A549 (cell line): ENCODE data around the gene ATP6V0C. TPM values are rescaled to one million over a fixed set of nuclear protein-coding genes. Genes with fewer than 3 reads are reported as not detected.
A peak's percentile ranks its signal among the peaks of the same experiment; 100 is the strongest.

Experiments
- ATAC-seq, 2 experiments: fragments of 200-7000 bp in 1 of 2; fragments of >200 bp in 1 of 2; cut with Nextera tagmentation in 1 of 2; cut with Tn5 transposase in 1 of 2; 3 replicates each; pipeline versions ENCODE4 v1.8.0 to v1.9.1; 2018 to 2020; ENCODE audit warnings: mild to moderate bottlenecking in 1 of 2, moderate library complexity in 1 of 2
- CTCF ChIA-PET: fragments of 300-600 bp; sonication (Branson Sonifier 250); formaldehyde crosslinking; extraction: SDS; loops from one replicate; lab custom pipeline; 2021; ENCODE audit warnings: antibody characterized with exemption, inconsistent platforms; lab: Yijun Ruan, JAX
- POLR2A ChIA-PET: fragments of 350-600 bp; formaldehyde crosslinking; extraction: SDS; loops from one replicate; lab custom pipeline; 2021; ENCODE audit warnings: antibody characterized with exemption, inconsistent platforms; lab: Yijun Ruan, JAX
- DNase-seq, 2 experiments: peaks; one replicate each; pipeline versions ENCODE4 v3.0.0 to v3.0.0-alpha.2; 2011 to 2016; ENCODE audit warnings: low read depth in 1 of 2, low spot score in 1 of 2
- FAIRE-seq: peaks from 2 replicates; lab custom pipeline; 2011; peaks lifted over from hg19 to GRCh38; lab: Jason Lieb, UNC
- H3K27ac ChIP-seq, 2 experiments: fragments of >200 bp; sonication (Bioruptor Twin); formaldehyde crosslinking; 3 replicates each; pipeline ENCODE4 v1.5.1; 2016 to 2017
- H3K4me1 ChIP-seq: fragments of >200 bp; sonication (Bioruptor Twin); formaldehyde crosslinking; 3 replicates; pipeline ENCODE4 v1.6.1; 2016
- H3K4me2 ChIP-seq: fragments of >200 bp; sonication (Bioruptor Twin); formaldehyde crosslinking; 3 replicates; pipeline ENCODE4 v1.6.1; 2016
- H3K4me3 ChIP-seq: fragments of >200 bp; sonication (Bioruptor Twin); formaldehyde crosslinking; 3 replicates; pipeline ENCODE4 v1.5.1; 2016
- H3K9me3 ChIP-seq: fragments of >200 bp; sonication (Bioruptor Twin); formaldehyde crosslinking; 3 replicates; pipeline ENCODE4 v1.6.1; 2016
- CEBPB ChIP-seq, 2 experiments: fragments of >200 bp in 1 of 2; sonication (Bioruptor Twin) in 1 of 2; formaldehyde crosslinking in 1 of 2; IDR thresholded peaks; 2 replicates each; pipeline ENCODE4 v1.6.1; 2012 to 2016
- EHMT2 ChIP-seq: fragments of 200-600 bp; sonication (generic); IDR thresholded peaks from 2 replicates; pipeline ENCODE4 v1.6.1; 2016; ENCODE audit warnings: antibody characterized with exemption, low read depth, mild to moderate bottlenecking, moderate library complexity
- ELK1 ChIP-seq: fragments of 150-350 bp; IDR thresholded peaks from 2 replicates; pipeline ENCODE4 v1.6.1; 2014; ENCODE audit warnings: low read depth, mild to moderate bottlenecking, low read length
- EP300 ChIP-seq, 2 experiments: fragments of >200 bp; sonication (Bioruptor Twin); formaldehyde crosslinking; IDR thresholded peaks; 2 replicates in 1 of 2; 3 replicates in 1 of 2; pipeline ENCODE4 v1.6.1; 2016 to 2017
- ESRRA ChIP-seq: fragments of 150-350 bp; IDR thresholded peaks from 2 replicates; pipeline ENCODE4 v1.6.1; 2014; ENCODE audit warnings: mild to moderate bottlenecking, low read length, borderline replicate concordance
- GATA3 ChIP-seq: IDR thresholded peaks from 2 replicates; pipeline ENCODE4 v1.6.1; 2012; ENCODE audit warnings: borderline replicate concordance
- HOXA7 ChIP-seq: fragments of 250-450 bp; sonication (Bioruptor Pico); IDR thresholded peaks from 2 replicates; pipeline ENCODE4 v1.5.0; 2020; ENCODE audit warnings: mild to moderate bottlenecking, moderate library complexity
- MAZ ChIP-seq: fragments of 150-350 bp; IDR thresholded peaks from 2 replicates; pipeline ENCODE4 v1.6.1; 2014; ENCODE audit warnings: antibody characterized with exemption, low read depth, low read length, borderline replicate concordance
- NPAS2 ChIP-seq: fragments of 250-450 bp; sonication (Bioruptor Pico); IDR thresholded peaks from 2 replicates; pipeline ENCODE4 v1.8.0; 2022; ENCODE audit warnings: mild to moderate bottlenecking, moderate library complexity, borderline replicate concordance
- RAD21 ChIP-seq, 2 experiments: fragments of >200 bp in 1 of 2; sonication (Bioruptor Twin) in 1 of 2; formaldehyde crosslinking in 1 of 2; IDR thresholded peaks in 1 of 2; conservative IDR thresholded peaks in 1 of 2; 2 replicates in 1 of 2; 3 replicates in 1 of 2; pipeline ENCODE4 v1.6.1; 2012 to 2018; ENCODE audit warnings: inconsistent platforms in 1 of 2
- RARB ChIP-seq: fragments of 250-450 bp; sonication (Bioruptor Pico); IDR thresholded peaks from 2 replicates; pipeline ENCODE4 v1.8.0; 2021; ENCODE audit warnings: mild to moderate bottlenecking, moderate library complexity
- RCOR1 ChIP-seq: fragments of 150-350 bp; IDR thresholded peaks from 2 replicates; pipeline ENCODE4 v1.6.1; 2014; ENCODE audit warnings: antibody characterized with exemption, low read length, low read depth
- SREBF2 ChIP-seq: fragments of 450-650 bp; IDR thresholded peaks from 2 replicates; pipeline ENCODE4 v1.6.1; 2014; ENCODE audit warnings: mild to moderate bottlenecking, moderate library complexity
- TP53 ChIP-seq: fragments of 250-450 bp; sonication (Bioruptor Pico); IDR thresholded peaks from 2 replicates; pipeline ENCODE4 v1.5.0; 2021; ENCODE audit warnings: mild to moderate bottlenecking, moderate library complexity
- ZNF302 ChIP-seq: fragments of 250-450 bp; sonication (Bioruptor Pico); IDR thresholded peaks from 2 replicates; pipeline ENCODE4 v1.9.0; 2021; ENCODE audit warnings: inconsistent platforms, mild to moderate bottlenecking, moderate library complexity
- WGBS: methylation state at CpG from one replicate; pipeline ENCODE4 v1.1.6; 2017; ENCODE audit errors: missing lambda C conversion rate; 5-methylcytosine and 5-hydroxymethylcytosine counted together
- polyA plus RNA-seq, 4 experiments: library from polyadenylated mRNA; depleted of rRNA in 3 of 4; stranded (reverse); fragments of >200 nt; fragmentation: RNase III in 1 of 4; extraction: RNeasy Plus Mini Kit Qiagen cat#74134 plus additional on column Dnase treatment in 1 of 4; gene quantifications; 2 replicates in 3 of 4; 3 replicates in 1 of 4; pipeline ENCODE4 v1.2.3, GENCODE V29; 2011 to 2017
- TF ChIP-seq, protein P1 (sequence below): fragments of 450-650 bp; IDR thresholded peaks from 2 replicates; pipeline ENCODE4 v1.6.1; 2014; ENCODE audit warnings: antibody characterized with exemption

The ATP6V0C gene
- polyA plus RNA-seq, 2 of the 4 experiments (the other 2 are of a cell fraction), result 9.4 to 153 TPM

- 92% methylated on average over 13 of the region's 17 CpGs for WGBS
- ChIA-PET CTCF (interaction anchor here (8.0 kb wide), 1 partner anchor 10 kb away, joined by 91 read pairs; no protein-coding TSS in a partner anchor), POLR2A (interaction anchor here (1.0 kb wide), 1 partner anchor 11 kb away, joined by 3 read pairs; no protein-coding TSS in a partner anchor)
- Histone ChIP-seq H3K4me3 (no peak overlapping the region), H3K27ac (no peak overlapping the region; a peak in 1 of 6 replicates), H3K9me3 (no peaks in the 10 kb centered on the region), H3K4me2 (no peak overlapping the region), H3K4me1 (peaks cover 29% of the 10 kb centered on the region)
- DNase-seq, result no peak
- TF ChIP-seq CEBPB (IDR thresholded peaks at IDR 0.05), result no peak
- no peak for TF ChIP-seq EP300 (IDR thresholded peaks at IDR 0.05)
- TF ChIP-seq MAZ, result no peak
- TF ChIP-seq HOXA7 (CRISPR knock-in tag), result no peak
- no peak for TF ChIP-seq GATA3
- no peak for TF ChIP-seq EHMT2
- no peak for TF ChIP-seq NPAS2 (CRISPR knock-in tag)
- no peak for TF ChIP-seq ZNF302 (CRISPR knock-in tag)
- ATAC-seq, result no peak
- FAIRE-seq, result no peak
Observed at GRCh38 chr16:2511996-2512734, 1.6 kb upstream of the ATP6V0C start.

GRCh38 chr16:2512735-2513404 is 882 bp upstream of the ATP6V0C start:
- ATAC-seq (peak in 1 of 2 experiments; percentile 6; a peak in 2 of 6 replicates), FAIRE-seq (no peak), DNase-seq (no peak)
- ChIA-PET POLR2A (interaction anchor here (1.0 kb wide), 1 partner anchor 11 kb away, joined by 3 read pairs; no protein-coding TSS in a partner anchor), CTCF (interaction anchor here (8.0 kb wide), 1 partner anchor 11 kb away, joined by 91 read pairs; no protein-coding TSS in a partner anchor)
- H3K4me1 ChIP-seq, result peaks cover 29% of the 10 kb centered on the region
- peak overlapping the region; percentile 98 to 99 for H3K27ac ChIP-seq
- no peaks in the 10 kb centered on the region for H3K9me3 ChIP-seq
- TF ChIP-seq TP53 (no peak), RCOR1 (no peak), ESRRA (no peak), RAD21 (conservative IDR thresholded peaks at IDR 0.05 in 1 of 2, IDR thresholded peaks at IDR 0.05 in 1 of 2) (no peak), SREBF2 (no peak), RARB (CRISPR knock-in tag) (no peak), ELK1 (no peak)
- peak overlapping the region; percentile 84 for H3K4me3 ChIP-seq
- 71% methylated on average over 15 of the region's 15 CpGs for WGBS
- H3K4me2 ChIP-seq, result peak overlapping the region; percentile 99

GRCh38 chr16:2514333-2515179 is 804 bp downstream of the ATP6V0C start:
- CTCF ChIA-PET, result interaction anchor here (0.7 to 8.0 kb wide), 4 partner anchors 13 to 158 kb away, joined by 3 to 91 read pairs (median 6); partner anchors contain the start of gene CEMP1
- H3K4me2 ChIP-seq, result peak overlapping the region; percentile 99
- peak overlapping the region; percentile 84 for H3K4me3 ChIP-seq
- POLR2A ChIA-PET, result no interaction called here
- no peaks in the 10 kb centered on the region for H3K9me3 ChIP-seq
- TF ChIP-seq, protein P1, sequence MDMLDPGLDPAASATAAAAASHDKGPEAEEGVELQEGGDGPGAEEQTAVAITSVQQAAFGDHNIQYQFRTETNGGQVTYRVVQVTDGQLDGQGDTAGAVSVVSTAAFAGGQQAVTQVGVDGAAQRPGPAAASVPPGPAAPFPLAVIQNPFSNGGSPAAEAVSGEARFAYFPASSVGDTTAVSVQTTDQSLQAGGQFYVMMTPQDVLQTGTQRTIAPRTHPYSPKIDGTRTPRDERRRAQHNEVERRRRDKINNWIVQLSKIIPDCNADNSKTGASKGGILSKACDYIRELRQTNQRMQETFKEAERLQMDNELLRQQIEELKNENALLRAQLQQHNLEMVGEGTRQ, result no peak
- 0 out of 2 replicates have a peak, but pooled peaks have one; percentile 16 for TF ChIP-seq TP53
- TF ChIP-seq, all 56 proteins: peak for 1
- 12% methylated on average over 14 of the region's 63 CpGs for WGBS
- FAIRE-seq (no peak), DNase-seq (no peak), ATAC-seq (no peak)
- H3K4me1 ChIP-seq, result peaks cover 35% of the 10 kb centered on the region
- peak overlapping the region; percentile 98 to 99 for H3K27ac ChIP-seq
